ENCODE data around the gene CBX6. TPM values are rescaled to one million over a fixed set of nuclear protein-coding genes. Genes with fewer than 3 reads are reported as not detected.

CBX6 gene
- total RNA-seq, 2 donors from 2014 or later = 28.0 to 57.0 TPM

DNA sequence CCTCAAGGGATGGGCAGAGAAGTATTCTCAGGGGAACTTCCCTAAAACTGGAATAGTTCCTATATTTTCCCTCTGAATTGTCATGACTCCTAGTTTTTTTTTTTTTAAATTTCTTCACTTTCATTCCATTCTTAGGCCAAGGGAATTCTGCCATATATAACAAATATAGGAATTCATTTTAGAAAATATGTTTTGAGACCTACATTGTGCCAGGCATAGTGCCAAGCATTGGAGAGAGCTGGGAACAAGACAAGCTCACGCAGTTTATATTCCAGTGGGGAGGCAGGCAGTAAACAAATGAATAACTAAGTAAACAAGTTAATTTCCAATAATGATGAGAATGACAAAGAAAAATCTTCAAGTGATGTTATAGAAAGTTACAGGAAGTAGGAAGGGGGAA, 25.6 kb downstream of the CBX6 start:
- DNase-seq (ENCODE audit: low spot score) = no peak
- Histone ChIP-seq H3K36me3 (no peaks in the 10 kb centered on the region), H3K9me3 (no peaks in the 10 kb centered on the region), H3K4me3 (no peak overlapping the region), H3K4me1 (peaks cover 0 to 16% of the 10 kb centered on the region in 2 donors), H3K27ac (no peak overlapping the region), H3K27me3 (no peaks in the 10 kb centered on the region)
- TF ChIP-seq, protein P1, sequence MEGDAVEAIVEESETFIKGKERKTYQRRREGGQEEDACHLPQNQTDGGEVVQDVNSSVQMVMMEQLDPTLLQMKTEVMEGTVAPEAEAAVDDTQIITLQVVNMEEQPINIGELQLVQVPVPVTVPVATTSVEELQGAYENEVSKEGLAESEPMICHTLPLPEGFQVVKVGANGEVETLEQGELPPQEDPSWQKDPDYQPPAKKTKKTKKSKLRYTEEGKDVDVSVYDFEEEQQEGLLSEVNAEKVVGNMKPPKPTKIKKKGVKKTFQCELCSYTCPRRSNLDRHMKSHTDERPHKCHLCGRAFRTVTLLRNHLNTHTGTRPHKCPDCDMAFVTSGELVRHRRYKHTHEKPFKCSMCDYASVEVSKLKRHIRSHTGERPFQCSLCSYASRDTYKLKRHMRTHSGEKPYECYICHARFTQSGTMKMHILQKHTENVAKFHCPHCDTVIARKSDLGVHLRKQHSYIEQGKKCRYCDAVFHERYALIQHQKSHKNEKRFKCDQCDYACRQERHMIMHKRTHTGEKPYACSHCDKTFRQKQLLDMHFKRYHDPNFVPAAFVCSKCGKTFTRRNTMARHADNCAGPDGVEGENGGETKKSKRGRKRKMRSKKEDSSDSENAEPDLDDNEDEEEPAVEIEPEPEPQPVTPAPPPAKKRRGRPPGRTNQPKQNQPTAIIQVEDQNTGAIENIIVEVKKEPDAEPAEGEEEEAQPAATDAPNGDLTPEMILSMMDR (IDR thresholded peaks at IDR 0.05) = no peak

DNA sequence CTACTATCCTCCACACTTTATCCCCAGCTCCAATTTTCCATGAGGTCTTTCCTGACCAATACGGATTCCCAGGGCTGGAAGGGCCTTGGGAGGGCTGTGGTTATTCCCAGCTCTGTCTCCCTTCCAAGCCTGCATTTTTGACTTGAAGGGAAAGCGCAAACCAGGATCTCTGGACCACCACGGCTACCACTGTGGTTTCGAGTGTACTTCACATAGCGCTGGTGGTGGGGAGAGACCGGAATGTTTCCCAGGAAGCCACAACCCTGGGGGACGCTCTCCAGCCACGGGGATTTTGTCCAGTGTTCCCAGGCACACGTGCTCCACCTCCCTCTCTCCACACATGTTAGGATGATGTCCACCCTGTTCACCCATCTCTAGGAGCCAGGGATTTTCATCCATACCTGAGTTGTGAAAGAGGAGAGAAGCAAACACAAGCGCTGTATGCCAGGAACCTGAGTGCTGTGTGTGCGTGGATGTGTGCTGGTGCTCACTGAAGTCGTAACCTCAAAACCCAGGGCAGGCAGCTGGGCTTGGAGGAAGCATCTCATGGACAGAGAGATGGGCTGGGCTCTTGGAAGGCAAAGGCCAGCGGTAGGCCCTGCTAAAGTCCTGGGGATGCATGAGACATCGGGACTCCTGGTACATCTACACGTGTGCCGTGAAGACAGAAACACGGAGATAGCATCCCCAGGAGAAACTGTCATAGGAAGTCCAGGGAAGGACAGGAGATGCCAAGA, 26.8 kb downstream of the CBX6 start:
- TF ChIP-seq, protein P1 (IDR thresholded peaks at IDR 0.05) = no peak
- peak overlapping the region in 1 of 2 donors; percentile 26 for H3K27ac ChIP-seq
- no peaks in the 10 kb centered on the region for H3K27me3 ChIP-seq
- H3K9me3 ChIP-seq = no peaks in the 10 kb centered on the region
- H3K4me1 ChIP-seq = peaks cover 0 to 16% of the 10 kb centered on the region in 2 donors
- no peaks in the 10 kb centered on the region for H3K36me3 ChIP-seq
- no peak overlapping the region for H3K4me3 ChIP-seq
- no peak for DNase-seq (ENCODE audit: low spot score)

DNA sequence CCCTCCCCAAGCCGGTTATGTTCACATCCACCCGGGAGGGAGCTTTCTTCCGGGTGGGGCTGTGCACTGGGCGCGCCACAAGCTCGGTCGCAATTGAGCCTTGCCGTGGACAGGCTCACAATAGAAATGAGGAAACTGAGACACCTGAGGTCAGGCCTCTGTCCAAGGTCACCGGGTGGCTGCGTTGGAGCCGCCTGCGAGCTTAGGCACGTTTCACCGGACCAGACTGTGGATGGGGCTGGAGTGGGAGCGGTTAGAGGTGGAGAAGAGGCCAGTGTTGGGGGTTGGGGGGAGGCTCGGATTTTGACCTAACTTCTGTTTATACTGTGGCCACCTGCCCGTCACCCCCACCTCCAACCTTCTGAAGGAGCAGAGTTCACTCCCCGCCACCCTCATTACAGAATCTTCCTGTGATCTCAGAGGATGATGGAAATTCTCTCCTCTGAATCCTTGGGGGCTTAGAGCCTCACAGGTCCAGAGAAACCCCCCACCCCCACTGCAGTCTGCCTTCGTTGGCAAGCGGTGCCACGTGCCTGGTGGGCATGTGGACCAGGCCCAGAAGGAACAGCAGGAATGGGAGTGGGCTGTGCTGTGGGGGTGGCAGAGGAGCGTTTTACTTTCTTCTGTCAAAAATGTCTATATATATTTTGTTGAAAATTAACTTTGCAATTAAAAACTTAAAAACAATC, 27.6 kb downstream of the CBX6 start:
- TF ChIP-seq, protein P1 (IDR thresholded peaks at IDR 0.05) = no peak
- Histone ChIP-seq H3K27ac (peak overlapping the region; percentile 26 to 63), H3K4me3 (peak overlapping the region; percentile 16 to 53), H3K36me3 (no peaks in the 10 kb centered on the region), H3K9me3 (no peaks in the 10 kb centered on the region), H3K27me3 (no peaks in the 10 kb centered on the region), H3K4me1 (peaks cover 0 to 16% of the 10 kb centered on the region in 2 donors)
- no peak for DNase-seq (ENCODE audit: low spot score)

DNA sequence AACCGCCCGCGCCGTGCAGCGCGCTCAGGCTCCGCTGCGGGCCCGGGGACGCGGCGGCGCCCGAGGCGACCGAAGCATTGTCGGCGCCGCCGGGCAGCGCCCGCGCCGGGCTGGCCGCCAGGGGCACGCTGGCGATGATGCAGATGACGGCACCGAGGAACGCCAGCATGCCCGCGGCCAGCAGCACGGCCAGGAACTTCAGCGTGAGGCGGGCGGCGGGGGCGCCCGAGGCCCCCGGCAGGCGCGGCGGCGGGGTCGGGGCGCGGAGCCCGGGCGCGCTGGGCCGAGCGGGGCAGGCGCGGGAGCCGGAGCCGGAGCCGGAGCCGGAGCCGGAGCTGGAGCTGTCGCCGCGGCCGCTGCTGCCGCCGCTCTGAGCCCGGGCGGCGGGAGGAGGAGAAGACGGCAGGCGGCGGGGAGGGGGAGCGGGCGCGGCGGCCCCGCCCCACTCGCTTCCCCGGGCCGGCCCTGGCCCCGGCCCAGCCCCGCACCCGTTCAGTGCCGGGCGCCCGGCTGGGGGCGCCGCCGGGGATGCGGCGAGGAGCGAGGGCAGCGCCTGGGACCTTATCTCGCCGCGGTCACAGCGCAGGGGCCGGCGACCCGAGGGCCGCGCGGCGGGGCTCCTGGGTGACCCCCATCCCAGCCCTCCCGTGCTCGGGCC, 28.2 kb downstream of the CBX6 start, which contains the start of gene NPTXR:
NPTXR (minus strand) TSS at position 372 of the 658 bp plus-strand sequence.
- H3K36me3 ChIP-seq = no peaks in the 10 kb centered on the region
- H3K9me3 ChIP-seq = no peaks in the 10 kb centered on the region
- no peak for DNase-seq (ENCODE audit: low spot score)
- TF ChIP-seq, protein P1 (IDR thresholded peaks at IDR 0.05) = no peak
- H3K4me3 ChIP-seq = peak within 1 kb of the TSS; percentile 39 to 53
- no peaks in the 10 kb centered on the region for H3K27me3 ChIP-seq
- peak within 1 kb of the TSS; percentile 44 to 70 for H3K27ac ChIP-seq
- H3K4me1 ChIP-seq = peaks cover 0 to 16% of the 10 kb centered on the region in 2 donors

DNA sequence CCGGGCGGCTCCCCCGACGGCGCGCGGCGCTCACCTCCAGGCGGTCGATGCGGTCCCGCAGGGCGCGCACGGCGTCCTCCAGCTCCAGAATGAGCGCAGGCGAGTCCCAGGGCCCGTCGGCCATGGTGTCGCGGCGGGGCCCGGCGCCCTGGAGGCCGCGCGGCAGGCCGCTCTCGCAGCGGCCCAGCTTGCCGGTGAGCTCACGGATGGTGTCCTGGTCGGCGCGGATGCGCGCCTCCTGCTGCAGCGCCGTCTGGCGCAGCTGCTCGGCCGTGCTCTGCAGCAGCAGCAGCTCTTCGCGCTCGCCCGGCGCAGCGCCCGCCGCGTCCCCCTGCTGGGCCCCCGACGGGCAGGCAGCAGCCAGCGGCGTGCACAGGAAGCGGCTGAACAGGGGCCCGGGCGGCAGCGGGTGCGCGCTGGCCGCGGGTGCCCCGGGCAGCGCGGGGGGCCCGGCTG, 28.8 kb downstream of the CBX6 start:
- Histone ChIP-seq H3K27ac (peak overlapping the region; percentile 44 to 70), H3K4me3 (peak overlapping the region; percentile 39 to 53), H3K36me3 (no peaks in the 10 kb centered on the region), H3K4me1 (peaks cover 0 to 16% of the 10 kb centered on the region in 2 donors), H3K9me3 (no peaks in the 10 kb centered on the region), H3K27me3 (no peaks in the 10 kb centered on the region)
- DNase-seq (ENCODE audit: low spot score) = no peak
- TF ChIP-seq, protein P1 (IDR thresholded peaks at IDR 0.05) = peak; percentile 13 to 49

All from right atrium auricular region (tissue), 2 donors.